GM21526 (cell line): ENCODE results near the gene GPANK1.
A peak's percentile ranks its signal among the peaks of the same experiment; 100 is the strongest.

Experiments used
- ATAC-seq: cut with Tn5 transposase; IDR thresholded peaks from one replicate; pipeline ENCODE4 v1.9.1; 2021; ENCODE audit warnings: moderate library complexity; ENCODE audit not compliant: unreplicated experiment, low FRiP score

Gene GPANK1

DNA sequence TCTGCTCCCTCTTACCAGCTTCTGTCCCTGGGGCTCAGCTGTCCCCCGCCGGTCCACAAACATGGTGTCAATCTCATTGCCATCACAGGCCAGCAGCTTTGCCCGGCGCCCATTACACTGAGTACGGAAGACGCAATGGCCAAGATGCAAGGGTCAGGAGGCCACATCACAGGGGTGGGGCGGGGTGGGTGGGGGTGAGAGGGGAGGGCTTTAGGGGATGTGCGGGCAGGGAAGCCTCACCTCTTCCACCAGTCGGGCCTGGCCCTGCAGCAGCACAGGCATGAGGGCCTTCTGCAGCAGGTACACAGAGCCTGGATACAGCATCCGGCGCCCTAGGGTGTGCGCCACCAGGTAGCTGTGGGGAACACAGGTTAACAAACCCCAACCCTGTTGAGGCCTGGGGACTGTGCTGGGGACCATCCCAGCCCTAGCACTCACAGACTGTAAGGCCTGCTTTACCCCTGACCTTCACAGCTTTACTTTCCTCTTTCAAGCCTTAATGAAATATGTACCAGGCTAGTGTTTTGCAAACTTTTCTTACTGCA, 26.8 kb upstream of the GPANK1 start:
- ATAC-seq, result no peak

DNA sequence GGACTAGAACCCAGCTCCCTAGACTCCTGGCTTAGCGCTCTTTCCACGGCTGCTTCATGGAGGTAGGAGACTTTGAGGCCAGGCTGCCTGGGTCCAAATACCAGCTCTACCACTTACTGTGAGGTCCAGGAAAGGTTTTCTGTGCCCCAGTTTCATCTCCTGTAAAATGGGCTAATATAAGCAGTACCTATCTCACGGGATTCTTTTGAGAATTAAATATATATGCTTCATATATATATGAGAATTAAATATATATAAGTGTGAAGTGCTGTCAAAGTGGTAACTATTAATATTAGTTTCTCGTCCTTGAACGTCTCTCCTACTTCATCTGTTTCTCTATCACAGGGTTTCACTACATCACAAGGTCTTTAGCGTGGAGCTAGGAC, 26.3 kb upstream of the GPANK1 start:
- ATAC-seq, result no peak

DNA sequence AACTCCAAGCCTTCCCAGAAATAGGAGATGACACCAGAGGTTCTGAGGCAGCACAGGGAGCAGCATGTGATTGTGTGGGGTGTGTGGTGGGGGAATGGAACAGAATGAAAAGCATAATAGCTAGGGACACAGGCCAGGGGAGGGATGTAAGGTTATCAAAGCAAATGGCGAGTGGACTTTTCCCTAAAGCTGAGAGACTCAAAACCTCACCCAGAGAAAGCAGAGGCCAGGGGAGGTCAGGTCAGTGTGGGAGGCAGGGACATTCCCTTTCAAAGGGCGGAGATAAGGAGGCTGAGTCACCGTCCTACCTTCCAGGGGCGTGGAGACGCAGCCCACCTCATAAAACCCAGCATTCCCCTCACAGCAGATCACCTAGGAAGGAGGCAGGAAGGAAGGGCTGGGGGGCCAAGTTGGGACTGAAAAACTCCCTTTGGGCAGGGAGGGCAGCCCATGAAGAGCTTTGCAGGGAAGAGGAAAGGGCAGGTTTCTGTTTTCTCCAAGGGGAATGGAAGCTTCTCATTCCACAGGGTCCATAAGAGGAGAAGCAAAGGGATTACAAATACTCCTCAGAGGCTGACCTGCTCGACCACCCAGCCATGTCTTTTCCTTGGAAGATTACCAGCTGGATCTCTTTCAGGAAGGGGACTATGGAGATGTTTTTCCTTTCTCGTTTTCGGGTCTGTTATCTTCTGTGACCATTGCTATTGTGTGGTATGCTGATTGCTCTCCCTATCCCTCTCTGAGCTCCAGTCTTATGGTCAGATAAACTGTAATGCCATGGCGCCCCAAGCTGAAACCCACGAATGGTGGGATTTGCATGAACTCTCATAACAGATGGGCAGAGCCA, 25.7 kb upstream of the GPANK1 start:
- ATAC-seq, result no peak

DNA sequence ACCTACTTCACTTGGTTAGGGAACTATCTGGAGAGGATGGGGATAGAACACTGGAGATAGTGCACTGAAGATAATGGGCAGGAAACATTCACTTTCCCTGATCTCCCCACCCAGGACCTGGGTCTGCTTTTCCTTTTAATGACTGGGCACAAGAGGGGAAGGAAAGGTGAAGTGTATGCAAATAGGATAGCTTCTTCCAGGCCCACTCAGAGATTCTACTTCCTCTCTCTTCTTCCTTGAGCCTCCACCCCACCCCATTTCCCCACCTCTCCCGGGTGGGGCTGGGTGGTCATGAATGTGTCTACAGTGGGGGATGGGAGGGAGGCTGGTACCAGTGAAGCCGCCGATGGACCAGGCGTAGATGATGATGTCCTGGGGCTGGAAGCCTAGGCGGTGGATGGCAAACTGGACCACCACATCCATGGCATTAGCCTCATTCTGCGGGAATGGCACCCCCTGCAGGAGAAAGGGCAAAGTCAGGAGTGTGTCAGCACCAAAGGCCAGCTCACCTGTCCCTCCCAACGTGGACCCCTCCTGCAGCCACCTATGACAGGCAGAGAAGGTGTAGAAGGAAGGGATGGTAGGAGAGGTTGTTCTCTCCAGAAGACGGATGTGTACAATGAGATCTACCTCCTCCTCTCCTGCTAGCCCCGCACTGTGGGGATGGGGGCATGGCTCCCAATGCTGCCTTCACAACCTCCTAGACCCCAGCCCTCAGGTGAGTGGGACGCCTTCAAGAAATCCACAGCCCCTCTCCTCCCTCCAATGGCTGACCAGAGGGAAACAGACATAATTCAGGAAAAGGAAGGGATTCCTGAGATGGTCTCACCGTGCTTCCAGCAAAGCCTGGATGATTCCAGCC, 24.7 kb upstream of the GPANK1 start:
- no peak for ATAC-seq

DNA sequence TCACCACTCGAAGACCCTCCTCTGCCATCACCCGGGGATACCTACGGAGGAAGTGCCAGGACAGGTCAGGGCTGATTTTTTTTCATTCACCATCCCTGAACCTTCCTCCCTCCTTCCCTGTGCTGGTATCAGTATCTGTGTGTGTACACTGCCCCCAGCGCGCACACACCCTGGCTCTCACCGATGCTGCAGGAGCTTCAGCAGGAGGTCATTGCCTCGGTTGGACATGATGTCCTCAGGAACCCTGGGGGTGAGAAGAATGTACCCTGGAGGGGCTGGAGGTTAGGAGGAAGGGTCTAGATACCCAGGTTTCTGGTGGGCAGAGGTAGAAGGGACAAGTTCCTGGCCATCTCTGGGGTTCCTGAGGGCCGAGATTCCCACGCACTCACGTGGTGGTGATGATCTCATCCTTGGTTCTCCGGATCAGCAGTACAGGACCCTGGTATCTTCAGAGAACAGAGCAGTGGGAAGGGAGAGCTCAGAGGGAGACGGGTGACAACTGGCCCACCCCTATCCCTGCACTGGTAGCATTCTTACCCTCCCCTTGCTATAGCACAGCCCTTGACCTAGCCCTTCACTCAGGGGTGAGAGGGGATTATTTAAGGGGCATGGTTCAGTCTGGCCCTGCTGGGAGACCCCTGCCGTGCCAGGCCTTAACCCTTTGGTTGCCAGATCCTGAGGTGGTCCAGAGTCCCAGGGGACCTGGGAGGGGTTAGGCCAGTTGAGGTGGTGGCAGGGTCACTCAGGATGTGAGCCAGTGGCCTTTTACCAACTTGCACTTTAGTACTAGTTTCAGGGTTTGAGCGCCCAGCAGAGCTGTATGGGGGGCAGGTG, 23.3 kb upstream of the GPANK1 start:
- no peak for ATAC-seq

DNA sequence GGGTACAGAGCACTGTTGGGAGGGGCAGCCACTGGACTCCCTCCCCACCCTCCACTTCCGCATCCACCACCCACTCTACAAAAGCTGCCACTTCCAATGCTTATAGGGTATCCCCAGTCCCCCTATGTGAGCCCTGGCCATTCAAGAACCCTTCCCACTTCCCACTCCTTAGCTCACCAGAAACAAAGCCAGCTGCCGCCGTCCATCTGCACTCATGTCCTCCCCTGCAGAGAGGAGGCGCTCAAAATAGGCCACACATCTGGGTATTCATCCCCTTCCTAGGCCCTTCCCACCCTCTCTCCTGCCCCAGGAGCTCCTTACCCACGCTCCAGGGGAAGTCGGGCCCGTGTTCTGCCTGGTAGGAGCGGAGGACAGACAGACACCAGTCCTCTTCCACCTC, 22.5 kb upstream of the GPANK1 start:
- ATAC-seq, result no peak

DNA sequence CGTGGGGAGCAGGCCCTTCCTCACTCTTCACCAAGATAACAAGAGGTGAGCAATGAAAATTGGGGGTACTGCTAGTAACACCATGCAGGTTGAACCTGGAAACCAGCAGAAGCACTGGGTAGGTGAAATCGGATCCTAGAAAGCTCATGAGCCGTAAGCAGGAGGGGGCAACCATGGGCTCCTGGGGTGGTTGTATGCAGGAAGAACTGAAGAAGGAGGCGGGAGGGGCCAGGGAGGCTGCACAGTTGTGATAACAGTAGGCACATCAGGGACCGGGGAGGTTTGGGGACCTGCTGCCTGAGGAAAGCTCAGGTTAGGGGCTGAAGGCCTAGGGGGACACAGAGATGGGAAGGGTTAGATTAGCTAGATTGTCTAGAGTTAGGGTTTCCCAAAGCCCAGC, 21.7 kb upstream of the GPANK1 start:
- no peak for ATAC-seq

DNA sequence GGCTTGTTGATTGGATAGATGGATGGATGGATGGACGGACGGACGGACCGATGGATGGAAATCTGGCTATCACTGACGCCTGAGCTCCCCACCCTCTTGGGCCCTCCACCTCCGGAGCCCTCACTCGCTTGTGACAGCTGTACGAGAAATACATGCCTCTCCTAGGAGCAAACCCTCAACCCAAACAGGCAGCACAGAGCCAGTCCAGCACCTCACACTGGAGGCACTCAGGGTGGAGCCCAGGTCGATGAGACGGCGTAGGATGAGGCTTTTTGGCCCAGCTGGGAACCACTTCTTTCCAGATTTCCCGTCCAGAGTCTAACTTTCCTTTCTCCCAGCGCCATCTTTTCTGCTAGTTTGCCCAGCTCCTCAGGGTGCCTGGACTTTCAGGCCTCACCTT, 18.8 kb upstream of the GPANK1 start:
- ATAC-seq, result no peak

DNA sequence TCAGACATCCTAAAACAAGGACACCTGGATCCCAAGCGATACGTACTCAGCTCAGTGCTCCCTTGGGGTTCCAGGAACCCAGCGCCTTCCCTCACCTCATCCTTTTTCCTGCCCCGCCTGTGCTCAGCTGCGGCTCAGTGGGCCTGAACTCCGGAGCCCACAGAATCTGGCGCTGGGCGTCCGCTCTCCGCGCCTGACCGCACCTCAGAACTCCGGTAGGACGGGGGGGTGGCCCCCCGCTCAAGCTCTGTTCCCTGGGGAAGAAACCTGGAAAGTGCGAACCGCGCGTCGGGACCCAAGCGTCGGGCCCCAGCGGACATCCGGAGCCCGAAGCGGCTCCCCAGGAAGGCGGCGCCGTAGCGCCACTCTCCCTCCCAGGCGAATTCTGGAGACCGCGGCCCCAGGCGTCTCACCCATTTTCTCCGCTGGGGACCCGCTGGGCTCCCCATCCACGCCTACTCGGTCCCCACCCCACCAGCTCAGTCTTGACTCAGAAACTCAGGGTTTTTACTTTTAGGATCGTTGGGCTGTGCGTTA, 16.4 kb upstream of the GPANK1 start:
- ATAC-seq, result no peak

DNA sequence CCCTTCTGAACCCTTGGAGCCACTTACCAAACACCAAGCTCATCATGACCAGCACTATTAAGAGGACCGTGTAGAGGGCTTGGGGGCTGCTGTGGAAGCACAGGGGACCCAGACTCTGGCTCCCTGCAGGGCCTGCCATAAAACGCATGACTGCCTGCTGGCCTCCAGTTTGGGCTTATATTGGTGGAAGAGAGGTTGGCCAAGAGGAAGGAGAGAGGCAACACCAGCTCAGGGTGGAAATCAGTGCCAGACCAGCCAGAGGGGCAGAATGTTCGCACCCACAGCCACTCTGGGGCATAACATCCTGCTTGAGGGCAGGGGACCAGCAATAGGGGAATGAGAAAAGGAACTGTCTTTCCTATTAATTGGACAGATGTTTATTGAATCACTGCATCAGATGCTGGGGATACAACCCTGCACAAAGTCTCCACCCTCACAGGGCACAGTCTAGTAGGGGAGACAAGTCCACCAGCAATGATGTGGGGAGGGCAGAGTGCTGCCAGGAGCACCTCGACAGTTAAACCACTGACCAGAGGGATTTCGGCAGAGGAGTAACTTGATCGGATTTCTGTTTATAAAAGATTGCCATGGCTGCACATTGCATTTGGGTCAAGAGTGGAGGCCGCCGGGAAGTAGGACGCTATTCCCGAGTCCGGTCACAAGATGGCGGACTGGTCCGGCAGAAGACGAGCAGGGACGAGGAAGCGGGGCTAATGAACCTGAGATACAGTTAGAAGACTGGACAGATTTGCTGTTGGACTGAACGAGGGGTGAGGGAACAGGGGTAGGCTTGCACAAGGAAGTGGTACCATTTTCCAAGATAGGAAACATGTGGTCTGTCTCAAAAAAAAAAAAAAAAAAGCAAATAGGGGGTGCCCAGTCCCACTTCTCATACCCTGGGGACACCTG, 15.7 kb upstream of the GPANK1 start, which contains the start of gene LY6G5C:
Gene LY6G5C (minus strand): TSS at position 842 of the 909 bp plus-strand sequence. CDS start 694 bp downstream, at position 148.
- no peak for ATAC-seq

DNA sequence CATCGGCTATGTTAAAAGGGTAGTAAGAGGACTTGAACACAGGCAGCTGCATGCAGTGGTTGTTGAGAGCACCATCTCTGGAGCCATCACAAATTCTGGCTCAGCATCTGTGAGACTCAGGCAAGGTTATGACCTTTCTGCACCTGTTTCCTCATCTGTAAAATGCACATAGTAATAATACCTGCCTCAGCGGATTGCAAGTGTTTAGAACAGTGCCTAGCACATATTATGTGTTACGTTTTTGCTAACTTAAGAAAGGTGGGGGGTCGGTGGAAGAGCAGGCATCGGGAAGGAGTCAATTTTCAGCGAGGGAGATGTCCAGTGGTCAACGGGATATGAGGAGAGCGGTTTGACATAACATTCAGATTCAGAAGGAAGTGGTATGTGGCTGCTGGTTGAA, 13.2 kb upstream of the GPANK1 start:
- no peak for ATAC-seq

DNA sequence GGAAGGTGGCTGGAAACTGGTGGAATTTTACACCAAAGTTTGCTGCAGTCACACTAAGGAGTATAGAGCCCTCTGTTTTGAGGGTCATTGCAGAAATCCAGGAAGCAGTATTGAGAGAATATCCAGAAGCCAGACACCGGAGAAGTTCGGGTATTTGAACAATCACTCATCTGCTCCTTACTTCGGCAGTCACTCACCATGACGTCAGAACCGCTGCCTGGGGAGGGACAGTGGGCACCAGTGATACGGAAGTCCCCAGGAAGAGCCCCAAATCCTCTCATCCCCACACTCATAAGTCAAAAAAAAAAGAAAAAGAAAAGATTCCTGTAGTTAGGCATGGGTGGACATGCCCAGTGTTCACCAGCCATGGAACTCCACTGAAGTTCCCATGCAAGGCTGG, 12.1 kb upstream of the GPANK1 start:
- no peak for ATAC-seq

DNA sequence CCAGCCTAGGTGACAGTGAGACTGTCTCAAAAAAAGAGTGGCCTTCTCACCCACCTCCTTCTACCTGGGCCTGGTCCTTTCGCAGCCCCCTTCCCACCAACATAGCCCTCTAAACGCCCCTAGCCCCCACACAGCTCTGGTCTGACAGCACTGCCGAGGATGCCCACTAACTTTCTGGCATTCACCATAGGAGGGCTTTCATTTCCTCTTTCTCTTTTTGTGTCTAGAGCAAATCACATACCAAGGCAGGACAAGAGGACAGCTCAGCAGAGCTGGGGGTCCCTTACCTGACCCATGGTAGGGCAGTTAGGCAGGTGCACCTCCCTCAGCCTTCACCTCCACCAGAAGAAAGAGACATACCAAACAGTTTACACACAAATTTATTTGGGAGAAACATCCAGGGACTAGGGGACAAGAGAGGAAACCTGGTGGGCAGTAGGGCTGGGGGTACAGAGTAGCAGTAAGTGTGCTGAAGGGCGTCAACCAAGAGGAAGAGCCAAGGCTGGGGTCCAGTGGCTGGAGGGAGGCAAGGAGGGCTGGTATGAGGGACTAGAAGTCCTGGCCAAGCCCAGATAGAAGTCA, 11.6 kb upstream of the GPANK1 start:
- ATAC-seq, result no peak

DNA sequence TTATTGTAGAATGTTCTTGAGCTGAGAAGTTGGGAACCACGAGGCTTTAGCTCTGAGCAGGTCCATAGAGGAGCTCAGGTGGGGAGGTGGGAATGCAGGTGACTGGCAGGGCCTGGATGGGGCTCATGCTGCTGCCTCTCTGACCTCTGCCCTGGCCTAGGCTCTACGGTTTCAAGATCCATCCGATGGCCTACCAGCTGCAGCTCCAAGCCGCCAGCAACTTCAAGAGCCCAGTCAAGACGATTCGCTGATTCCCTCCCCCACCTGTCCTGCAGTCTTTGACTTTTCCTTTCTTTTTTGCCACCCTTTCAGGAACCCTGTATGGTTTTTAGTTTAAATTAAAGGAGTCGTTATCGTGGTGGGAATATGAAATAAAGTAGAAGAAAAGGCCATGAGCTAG, 4.9 kb upstream of the GPANK1 start, which contains the start of gene LY6G5B:
Gene LY6G5B (plus strand): TSS at position 301 of the 400 bp plus-strand sequence. CDS start 975 bp downstream, outside the sequence.
- ATAC-seq, result no peak

DNA sequence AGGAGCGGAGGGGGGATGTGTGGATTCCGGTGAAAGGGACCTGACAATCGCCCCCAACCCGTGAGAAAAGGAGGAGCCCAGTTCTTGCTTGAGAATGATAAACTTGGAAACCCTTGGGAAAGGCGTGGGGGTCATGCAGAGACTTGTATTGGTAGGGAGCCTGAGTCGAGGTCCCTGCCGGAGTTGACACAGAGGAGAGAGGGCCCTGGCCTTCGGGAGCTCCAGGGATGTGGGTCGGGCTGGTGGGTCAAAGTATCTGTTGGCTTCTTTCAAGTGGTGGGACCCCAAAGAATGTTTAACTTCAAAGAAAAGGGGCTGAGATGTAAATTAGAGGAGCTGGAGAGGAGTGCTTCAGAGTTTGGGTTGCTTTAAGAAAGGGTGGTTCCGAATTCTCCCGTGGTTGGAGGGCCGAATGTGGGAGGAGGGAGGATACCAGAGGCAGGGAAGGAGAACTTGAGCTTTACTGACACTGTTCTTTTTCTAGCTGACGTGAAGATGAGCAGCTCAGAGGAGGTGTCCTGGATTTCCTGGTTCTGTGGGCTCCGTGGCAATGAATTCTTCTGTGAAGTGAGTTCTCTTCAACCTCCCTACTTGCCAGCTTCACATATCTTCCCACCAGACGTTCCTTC, 1.7 kb upstream of the GPANK1 start:
- no peak for ATAC-seq

DNA sequence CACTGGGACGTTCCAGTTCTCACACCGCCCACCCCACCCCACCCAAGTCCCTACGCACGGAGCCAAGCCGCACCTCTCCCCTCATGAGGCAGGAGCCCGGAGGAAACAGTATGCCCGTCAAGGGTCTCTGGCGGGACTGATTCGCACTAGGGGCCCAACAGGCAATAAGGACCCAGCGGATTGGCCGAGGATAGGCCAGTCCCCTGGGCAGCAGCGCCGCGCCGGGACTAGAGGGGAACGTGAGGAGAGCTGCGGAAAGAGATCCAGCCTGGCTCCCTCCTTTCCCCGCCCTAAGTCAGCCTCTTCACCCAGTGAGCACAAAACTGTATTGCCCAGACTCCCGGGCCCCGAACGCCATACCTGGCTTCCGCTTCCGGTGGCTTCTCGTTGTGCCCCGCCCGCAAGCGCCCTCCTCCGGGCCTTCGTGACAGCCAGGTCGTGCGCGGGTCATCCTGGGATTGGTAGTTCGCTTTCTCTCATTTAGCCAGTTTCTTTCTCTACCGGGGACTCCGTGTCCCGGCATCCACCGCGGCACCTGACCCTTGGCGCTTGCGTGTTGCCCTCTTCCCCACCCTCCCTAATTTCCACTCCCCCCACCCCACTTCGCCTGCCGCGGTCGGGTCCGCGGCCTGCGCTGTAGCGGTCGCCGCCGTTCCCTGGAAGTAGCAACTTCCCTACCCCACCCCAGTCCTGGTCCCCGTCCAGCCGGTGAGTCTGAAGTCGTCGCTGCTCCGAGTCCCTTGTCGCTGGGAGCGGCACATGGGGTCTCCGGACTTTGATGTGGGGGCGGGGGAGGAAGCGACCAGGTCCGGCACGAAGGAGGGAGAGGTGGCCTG, 922 bp upstream of the GPANK1 start, which contains the start of gene CSNK2B:
Gene CSNK2B (plus strand): TSS at position 580 of the 836 bp plus-strand sequence. CDS start 752 bp downstream, outside the sequence.
- peak; percentile 71 for ATAC-seq
